Measurements from ENCODE around the gene TRMT44. TPM values are rescaled to one million over a fixed set of nuclear protein-coding genes. Genes with fewer than 3 reads are reported as not detected.

The TRMT44 gene
- polyA plus RNA-seq, 1 donor (not counting 4 experiments of a cell fraction or from before 2014, with no cell fraction given) = 8.8 TPM

DNA sequence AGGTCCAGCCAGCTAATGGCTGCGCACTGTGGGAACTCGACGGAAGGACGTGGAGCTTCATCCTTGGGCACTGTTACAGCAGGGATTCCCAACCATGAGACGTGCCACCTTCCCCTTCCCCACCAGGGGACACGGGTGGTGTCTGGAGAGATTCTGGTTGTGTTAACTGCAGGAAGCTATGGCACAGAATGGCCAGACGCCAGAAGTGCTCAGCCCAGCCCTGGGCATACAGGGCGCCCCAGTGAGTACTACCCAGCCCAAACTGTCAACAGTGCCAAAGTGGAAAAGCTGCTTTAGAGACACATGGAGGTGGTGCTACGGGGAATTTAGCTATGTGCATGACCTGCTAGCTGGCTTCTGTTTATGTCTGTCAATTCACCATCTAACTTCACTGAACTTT, 32.8 kb upstream of the TRMT44 start:
- TF ChIP-seq EZH2 (IDR thresholded peaks at IDR 0.05; ENCODE audit: low read length) = no peak
- TF ChIP-seq, protein P1, sequence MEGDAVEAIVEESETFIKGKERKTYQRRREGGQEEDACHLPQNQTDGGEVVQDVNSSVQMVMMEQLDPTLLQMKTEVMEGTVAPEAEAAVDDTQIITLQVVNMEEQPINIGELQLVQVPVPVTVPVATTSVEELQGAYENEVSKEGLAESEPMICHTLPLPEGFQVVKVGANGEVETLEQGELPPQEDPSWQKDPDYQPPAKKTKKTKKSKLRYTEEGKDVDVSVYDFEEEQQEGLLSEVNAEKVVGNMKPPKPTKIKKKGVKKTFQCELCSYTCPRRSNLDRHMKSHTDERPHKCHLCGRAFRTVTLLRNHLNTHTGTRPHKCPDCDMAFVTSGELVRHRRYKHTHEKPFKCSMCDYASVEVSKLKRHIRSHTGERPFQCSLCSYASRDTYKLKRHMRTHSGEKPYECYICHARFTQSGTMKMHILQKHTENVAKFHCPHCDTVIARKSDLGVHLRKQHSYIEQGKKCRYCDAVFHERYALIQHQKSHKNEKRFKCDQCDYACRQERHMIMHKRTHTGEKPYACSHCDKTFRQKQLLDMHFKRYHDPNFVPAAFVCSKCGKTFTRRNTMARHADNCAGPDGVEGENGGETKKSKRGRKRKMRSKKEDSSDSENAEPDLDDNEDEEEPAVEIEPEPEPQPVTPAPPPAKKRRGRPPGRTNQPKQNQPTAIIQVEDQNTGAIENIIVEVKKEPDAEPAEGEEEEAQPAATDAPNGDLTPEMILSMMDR (optimal IDR thresholded peaks at IDR 0.05 in 1 of 3, IDR thresholded peaks at IDR 0.05 in 1 of 3, conservative IDR thresholded peaks at IDR 0.05 in 1 of 3; ENCODE audit: extremely low read depth in 1 of 3, insufficient read depth in 2 of 3, low read length in 3 of 3) = no peak

DNA sequence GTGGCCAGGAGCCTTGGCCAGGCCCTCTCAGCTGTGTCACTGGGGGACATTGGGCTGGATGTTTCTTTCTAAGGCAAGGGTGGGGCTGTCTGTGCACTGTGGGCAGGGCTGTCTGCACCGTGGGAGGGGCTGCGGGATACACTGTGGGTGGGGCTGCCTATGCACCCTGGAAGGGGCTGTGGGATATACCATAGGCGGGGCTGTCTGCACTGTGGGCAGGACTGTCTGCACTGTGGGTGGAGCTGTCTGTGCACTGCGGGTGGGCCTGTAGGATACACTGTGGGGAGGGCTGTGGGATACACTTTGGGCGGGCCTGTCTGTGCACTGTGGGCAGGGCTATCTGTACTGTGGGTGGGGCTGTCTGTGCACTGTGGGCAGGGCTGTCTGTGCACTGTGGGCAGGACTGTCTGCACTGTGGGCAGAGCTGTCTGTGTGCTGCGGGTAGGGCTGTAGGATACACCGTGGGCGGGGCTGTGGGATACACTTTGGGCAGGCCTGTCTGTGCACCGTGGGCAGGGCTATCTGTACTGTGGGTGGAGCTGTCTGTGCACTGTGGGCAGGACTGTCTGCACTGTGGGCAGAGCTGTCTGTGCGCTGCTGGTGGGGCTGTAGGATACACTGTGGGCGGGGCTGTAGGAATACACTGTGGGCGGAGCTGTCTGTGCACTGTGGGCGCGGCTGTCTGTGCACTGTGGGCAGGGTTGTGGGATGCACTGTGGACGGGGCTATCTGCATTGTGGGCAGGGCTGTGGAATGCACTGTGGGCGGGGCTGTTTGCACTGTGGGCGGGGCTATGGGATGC, 31.1 kb upstream of the TRMT44 start:
- H3K36me3 ChIP-seq (ENCODE audit: control insufficient read depth in 2 of 2, extremely low read depth in 1 of 2, insufficient read depth in 2 of 2, low read length in 2 of 2) = peaks cover 3 to 12% of the 10 kb centered on the region in 2 experiments
- no peaks in the 10 kb centered on the region for H4K20me1 ChIP-seq (ENCODE audit: control insufficient read depth, extremely low read depth, insufficient read depth, low read length)
- no peak overlapping the region for H3K27ac ChIP-seq (ENCODE audit: control insufficient read depth, insufficient read depth, low read length)
- H3K9me1 ChIP-seq (ENCODE audit: control insufficient read depth, extremely low read depth, insufficient read depth, low read length) = no peaks in the 10 kb centered on the region
- no peak overlapping the region for H3K4me3 ChIP-seq (ENCODE audit: control insufficient read depth in 2 of 3, extremely low read depth in 1 of 3, insufficient read depth in 2 of 3, low read depth in 1 of 3, low read length in 3 of 3)
- no peak overlapping the region for H2AFZ ChIP-seq (ENCODE audit: control insufficient read depth, low read length)
- H3K27me3 ChIP-seq (ENCODE audit: control insufficient read depth, extremely low read depth, insufficient read depth, low read length) = no peaks in the 10 kb centered on the region
- H3K79me2 ChIP-seq (ENCODE audit: control insufficient read depth, insufficient read depth, low read length) = no peaks in the 10 kb centered on the region
- H3K4me2 ChIP-seq (ENCODE audit: control insufficient read depth, extremely low read depth, insufficient read depth, low read depth, low read length) = no peak overlapping the region
- FAIRE-seq (no peak), DNase-seq (ENCODE audit: low read depth, low spot score) (no peak)
- dilution Hi-C loops (cut with MboI; ENCODE audit: extremely low pct_ligation_motif_present, low sequenced_read_pairs) = loop anchor here (25.0 kb wide), 1 partner anchor 147 kb away; the partner anchor contains the start of gene HTRA3
- H3K9ac ChIP-seq (ENCODE audit: control insufficient read depth, extremely low read depth, insufficient read depth, low read length) = no peak overlapping the region
- H3K9me3 ChIP-seq (ENCODE audit: control insufficient read depth, low read depth, low read length) = no peaks in the 10 kb centered on the region
- H3K4me1 ChIP-seq (ENCODE audit: control insufficient read depth, extremely low read depth, insufficient read depth, low read length) = no peaks in the 10 kb centered on the region
- TF ChIP-seq, protein P1 (optimal IDR thresholded peaks at IDR 0.05 in 1 of 3, IDR thresholded peaks at IDR 0.05 in 1 of 3, conservative IDR thresholded peaks at IDR 0.05 in 1 of 3; ENCODE audit: extremely low read depth in 1 of 3, insufficient read depth in 2 of 3, low read length in 3 of 3) = no peak
- no peak for TF ChIP-seq EZH2 (IDR thresholded peaks at IDR 0.05; ENCODE audit: low read length)

More for the DNA sequence above, 32.8 kb upstream of the TRMT44 start:
- Histone ChIP-seq H3K79me2 (ENCODE audit: control insufficient read depth, insufficient read depth, low read length) (no peaks in the 10 kb centered on the region), H3K9me1 (ENCODE audit: control insufficient read depth, extremely low read depth, insufficient read depth, low read length) (no peaks in the 10 kb centered on the region), H4K20me1 (ENCODE audit: control insufficient read depth, extremely low read depth, insufficient read depth, low read length) (no peaks in the 10 kb centered on the region), H3K9me3 (ENCODE audit: control insufficient read depth, low read depth, low read length) (no peaks in the 10 kb centered on the region), H3K4me2 (ENCODE audit: control insufficient read depth, extremely low read depth, insufficient read depth, low read depth, low read length) (no peak overlapping the region), H2AFZ (ENCODE audit: control insufficient read depth, low read length) (no peak overlapping the region), H3K9ac (ENCODE audit: control insufficient read depth, extremely low read depth, insufficient read depth, low read length) (no peak overlapping the region), H3K4me3 (ENCODE audit: control insufficient read depth in 2 of 3, extremely low read depth in 1 of 3, insufficient read depth in 2 of 3, low read depth in 1 of 3, low read length in 3 of 3) (no peak overlapping the region), H3K36me3 (ENCODE audit: control insufficient read depth in 2 of 2, extremely low read depth in 1 of 2, insufficient read depth in 2 of 2, low read length in 2 of 2) (peaks cover 4 to 9% of the 10 kb centered on the region in 2 experiments), H3K27ac (ENCODE audit: control insufficient read depth, insufficient read depth, low read length) (no peak overlapping the region), H3K27me3 (ENCODE audit: control insufficient read depth, extremely low read depth, insufficient read depth, low read length) (no peaks in the 10 kb centered on the region), H3K4me1 (ENCODE audit: control insufficient read depth, extremely low read depth, insufficient read depth, low read length) (no peaks in the 10 kb centered on the region)
- dilution Hi-C loops (cut with MboI; ENCODE audit: extremely low pct_ligation_motif_present, low sequenced_read_pairs) = loop anchor here (25.0 kb wide), 1 partner anchor 145 kb away; the partner anchor contains the start of gene HTRA3
- FAIRE-seq (no peak), DNase-seq (ENCODE audit: low read depth, low spot score) (no peak)
